Measurements from ENCODE around the gene LRP5.

DNA sequence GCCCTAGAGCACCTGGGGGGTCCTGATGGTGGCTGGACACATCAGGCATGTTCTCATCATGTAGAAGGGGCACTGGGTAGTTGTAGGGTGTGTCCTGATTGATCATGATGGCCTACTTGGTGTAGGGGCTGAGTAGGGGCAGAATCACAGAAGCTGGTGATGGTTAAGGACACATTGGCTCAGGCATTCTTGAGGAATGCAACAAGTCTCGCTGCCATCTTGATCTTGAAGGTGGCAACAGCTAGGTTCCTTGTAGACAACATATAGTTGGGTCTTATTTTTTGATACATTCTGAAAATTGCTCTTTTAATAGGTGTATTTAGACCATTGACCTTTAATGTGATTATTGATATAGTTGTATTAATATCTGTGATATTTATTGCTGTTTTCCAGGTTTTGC, 176.2 kb downstream of the LRP5 start:
- TF ChIP-seq, protein P1, sequence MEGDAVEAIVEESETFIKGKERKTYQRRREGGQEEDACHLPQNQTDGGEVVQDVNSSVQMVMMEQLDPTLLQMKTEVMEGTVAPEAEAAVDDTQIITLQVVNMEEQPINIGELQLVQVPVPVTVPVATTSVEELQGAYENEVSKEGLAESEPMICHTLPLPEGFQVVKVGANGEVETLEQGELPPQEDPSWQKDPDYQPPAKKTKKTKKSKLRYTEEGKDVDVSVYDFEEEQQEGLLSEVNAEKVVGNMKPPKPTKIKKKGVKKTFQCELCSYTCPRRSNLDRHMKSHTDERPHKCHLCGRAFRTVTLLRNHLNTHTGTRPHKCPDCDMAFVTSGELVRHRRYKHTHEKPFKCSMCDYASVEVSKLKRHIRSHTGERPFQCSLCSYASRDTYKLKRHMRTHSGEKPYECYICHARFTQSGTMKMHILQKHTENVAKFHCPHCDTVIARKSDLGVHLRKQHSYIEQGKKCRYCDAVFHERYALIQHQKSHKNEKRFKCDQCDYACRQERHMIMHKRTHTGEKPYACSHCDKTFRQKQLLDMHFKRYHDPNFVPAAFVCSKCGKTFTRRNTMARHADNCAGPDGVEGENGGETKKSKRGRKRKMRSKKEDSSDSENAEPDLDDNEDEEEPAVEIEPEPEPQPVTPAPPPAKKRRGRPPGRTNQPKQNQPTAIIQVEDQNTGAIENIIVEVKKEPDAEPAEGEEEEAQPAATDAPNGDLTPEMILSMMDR (IDR thresholded peaks at IDR 0.05; ENCODE audit: insufficient read depth, low read depth, low read length): no peak
- TF ChIP-seq EZH2 (IDR thresholded peaks at IDR 0.05; ENCODE audit: insufficient read depth, low read length): no peak

All from astrocyte (in vitro differentiated cells and primary cell).